Activated CD8-positive, alpha-beta memory T cell treated with anti-CD3 and anti-CD28 coated beads for 1 hour (primary cell): Measurements from ENCODE around the gene NLRP4.

Experiments used
- DNase-seq, 2 donors: peaks; one replicate each; pipeline ENCODE4 v3.0.0-alpha.2; 2020; ENCODE audit warnings: low read depth in 1 of 2; ENCODE audit errors: extremely low read depth in 1 of 2

NLRP4 gene

GRCh38 chr19:55836340-55836739, at the start of gene NLRP4:
NLRP4 (plus strand) TSS chr19:55836540; CDS start chr19:55852081, 15,541 bp downstream.
- DNase-seq, result no peak

GRCh38 chr19:55795021-55795420, 41.3 kb upstream of the NLRP4 start:
- DNase-seq, result no peak

- DNase-seq, result no peak
Measured at GRCh38 chr19:55801416-55801815, 34.9 kb upstream of the NLRP4 start.

GRCh38 chr19:55802281-55802680, 34.1 kb upstream of the NLRP4 start:
- DNase-seq, result no peak

GRCh38 chr19:55809381-55810058, 26.8 kb upstream of the NLRP4 start:
- no peak for DNase-seq

- DNase-seq, result no peak
Measured at GRCh38 chr19:55811340-55811739, 25.0 kb upstream of the NLRP4 start.

- DNase-seq, result no peak
Measured at GRCh38 chr19:55812449-55812848, 23.9 kb upstream of the NLRP4 start.

- DNase-seq, result no peak
Measured at GRCh38 chr19:55813906-55814305, 22.4 kb upstream of the NLRP4 start.

- DNase-seq, result no peak
Measured at GRCh38 chr19:55820037-55820436, 16.3 kb upstream of the NLRP4 start.

GRCh38 chr19:55830656-55831055, 5.7 kb upstream of the NLRP4 start:
- no peak for DNase-seq

- no peak for DNase-seq
Measured at GRCh38 chr19:55831846-55832245, 4.5 kb upstream of the NLRP4 start, which contains the start of gene NLRP11. NLRP11 (minus strand) TSS chr19:55831999; CDS start chr19:55818174, 13,825 bp downstream.

- no peak for DNase-seq
Measured at GRCh38 chr19:55832676-55833075, 3.7 kb upstream of the NLRP4 start.

GRCh38 chr19:55838251-55838650, 1.9 kb downstream of the NLRP4 start:
- DNase-seq, result no peak

- DNase-seq, result no peak
Measured at GRCh38 chr19:55838906-55839305, 2.6 kb downstream of the NLRP4 start.

GRCh38 chr19:55855160-55855559, 18.8 kb downstream of the NLRP4 start:
- no peak for DNase-seq

- no peak for DNase-seq
Measured at GRCh38 chr19:55857149-55857548, 20.8 kb downstream of the NLRP4 start.

GRCh38 chr19:55857974-55858373, 21.6 kb downstream of the NLRP4 start:
- DNase-seq, result no peak

GRCh38 chr19:55858401-55858800, 22.1 kb downstream of the NLRP4 start:
- DNase-seq, result no peak

- no peak for DNase-seq
Measured at GRCh38 chr19:55858969-55859368, 22.6 kb downstream of the NLRP4 start.

GRCh38 chr19:55866521-55866920, 30.2 kb downstream of the NLRP4 start:
- DNase-seq, result no peak

GRCh38 chr19:55867101-55867500, 30.8 kb downstream of the NLRP4 start:
- no peak for DNase-seq

GRCh38 chr19:55870736-55871135, 34.4 kb downstream of the NLRP4 start:
- DNase-seq, result no peak

- DNase-seq, result no peak
Measured at GRCh38 chr19:55877211-55877610, 40.9 kb downstream of the NLRP4 start.
